Anterior cingulate cortex (tissue), 58 donors: Measurements from ENCODE around the gene MBNL2.
A peak's percentile ranks its signal among the peaks of the same experiment; 100 is the strongest.

Source experiments
- DNase-seq, 58 donors: peaks; one replicate each; lab custom pipeline; 2025; lab: John Stamatoyannopoulos, UW

The MBNL2 gene

GRCh38 chr13:97221989-97222700 lies at the start of gene MBNL2:
Gene MBNL2, plus strand, starts transcription at chr13:97222333. Its CDS starts 53,903 bp downstream, at chr13:97276236.
- DNase-seq: peak; percentile 55 to 99 (median 94)

DNA sequence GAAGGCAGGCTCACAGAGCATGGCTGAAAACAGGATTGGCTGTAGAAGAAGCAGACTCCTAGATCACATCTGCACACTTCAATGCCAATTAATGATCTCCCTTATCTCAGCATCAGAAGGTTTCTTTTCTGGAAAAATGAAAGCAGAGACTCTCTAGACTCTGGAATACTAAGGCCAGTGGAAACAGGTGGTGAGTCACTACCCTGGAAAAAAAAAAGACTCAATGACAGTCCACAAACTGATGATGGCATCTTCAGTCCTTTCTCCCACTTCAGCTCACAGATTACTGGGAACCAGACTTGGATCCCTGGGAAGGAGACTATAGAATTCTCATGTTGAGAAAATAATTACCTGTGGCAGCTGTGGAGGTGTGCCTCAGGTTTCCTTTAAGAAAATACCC lies 47.5 kb upstream of the MBNL2 start:
- DNase-seq: no peak

- no peak for DNase-seq
Measured at GRCh38 chr13:97175041-97175440, 47.1 kb upstream of the MBNL2 start.

GRCh38 chr13:97179501-97179900 lies 42.6 kb upstream of the MBNL2 start:
- DNase-seq: no peak

- DNase-seq: no peak
Measured at GRCh38 chr13:97182111-97182890, 39.8 kb upstream of the MBNL2 start.

DNA sequence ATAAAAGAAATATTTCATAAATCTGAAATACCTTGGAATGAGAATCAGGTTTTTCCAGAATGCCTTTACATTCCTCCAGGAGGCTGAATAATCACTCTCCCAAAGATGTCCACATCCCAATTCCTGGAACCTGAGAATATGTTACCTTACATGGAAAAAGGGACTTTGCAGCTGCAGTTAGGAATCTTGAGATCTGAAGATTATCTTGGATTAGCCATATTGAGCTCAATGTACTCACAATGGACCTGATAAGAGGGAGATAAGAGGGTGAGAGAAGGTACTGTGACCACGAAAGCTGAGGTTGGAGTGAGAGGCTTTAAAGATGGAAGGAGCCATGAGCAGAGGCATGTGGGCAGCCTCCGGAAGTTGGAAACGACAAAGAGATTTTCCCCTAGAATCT lies 36.8 kb upstream of the MBNL2 start:
- DNase-seq: no peak

DNA sequence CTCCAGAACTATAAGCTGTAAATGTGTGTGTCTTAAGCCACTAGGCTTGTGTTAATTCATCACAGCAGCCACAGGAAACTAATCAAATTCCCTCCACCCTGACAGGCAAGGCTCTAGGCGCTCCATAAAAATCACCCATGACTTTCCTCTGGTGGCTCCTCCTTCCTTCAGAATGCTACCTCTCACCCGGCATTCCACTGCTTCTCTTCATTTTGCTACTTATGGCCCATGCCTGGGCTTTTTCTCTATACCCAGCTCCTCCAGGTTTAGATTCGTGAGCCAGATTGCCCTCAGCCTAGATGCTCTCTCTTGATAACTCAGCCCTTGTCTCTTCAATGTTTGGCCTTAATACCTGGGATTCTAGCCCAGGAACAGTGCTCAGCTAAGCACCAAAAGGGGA lies 36.4 kb upstream of the MBNL2 start:
- no peak for DNase-seq

- DNase-seq: no peak
Measured at GRCh38 chr13:97188207-97188606, 33.9 kb upstream of the MBNL2 start.

DNA sequence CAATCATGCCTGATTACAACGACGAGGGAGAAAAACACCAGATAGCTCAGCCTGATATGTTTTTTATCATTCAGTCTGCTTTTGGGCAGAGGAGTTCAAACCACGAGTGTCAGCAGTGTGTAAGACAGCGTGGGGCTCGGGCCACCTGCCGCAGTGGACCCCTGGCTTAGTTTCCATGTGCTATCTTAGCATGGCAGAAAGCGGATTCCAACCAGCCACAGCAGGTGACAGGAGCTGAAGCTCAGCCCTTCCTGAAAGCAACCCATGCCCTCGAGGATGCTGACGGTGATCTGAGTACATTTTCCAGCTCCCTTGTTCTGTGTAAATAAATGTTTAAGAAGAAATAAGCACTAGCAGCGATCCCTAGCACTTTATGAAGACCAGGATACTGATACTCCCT lies 32.2 kb upstream of the MBNL2 start:
- DNase-seq: no peak

GRCh38 chr13:97191142-97191541 lies 31.0 kb upstream of the MBNL2 start:
- peak in 14 of 58 donors; percentile 2 to 37 (median 14) for DNase-seq

DNA sequence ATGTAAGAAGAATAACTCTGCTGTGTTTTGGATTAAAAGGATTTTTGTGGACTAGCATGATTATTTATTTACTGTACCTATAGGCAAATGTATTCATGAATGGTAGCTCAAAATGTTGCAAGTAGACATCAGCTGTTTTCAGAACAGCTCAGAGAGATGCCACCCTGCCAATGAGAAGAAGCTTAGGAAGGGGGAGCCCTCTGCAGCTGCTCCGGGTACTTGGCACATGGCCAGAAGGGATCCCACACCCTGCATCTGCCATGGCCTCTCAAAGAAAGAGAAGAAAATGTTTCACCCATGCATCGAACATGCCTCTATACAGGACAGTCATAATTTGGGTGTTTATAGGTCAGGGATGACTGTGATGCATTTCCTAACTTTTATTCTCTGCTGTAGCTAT lies 30.5 kb upstream of the MBNL2 start:
- DNase-seq: peak in 37 of 58 donors; percentile 3 to 66 (median 25)

GRCh38 chr13:97192166-97192565 lies 30.0 kb upstream of the MBNL2 start:
- no peak for DNase-seq

DNA sequence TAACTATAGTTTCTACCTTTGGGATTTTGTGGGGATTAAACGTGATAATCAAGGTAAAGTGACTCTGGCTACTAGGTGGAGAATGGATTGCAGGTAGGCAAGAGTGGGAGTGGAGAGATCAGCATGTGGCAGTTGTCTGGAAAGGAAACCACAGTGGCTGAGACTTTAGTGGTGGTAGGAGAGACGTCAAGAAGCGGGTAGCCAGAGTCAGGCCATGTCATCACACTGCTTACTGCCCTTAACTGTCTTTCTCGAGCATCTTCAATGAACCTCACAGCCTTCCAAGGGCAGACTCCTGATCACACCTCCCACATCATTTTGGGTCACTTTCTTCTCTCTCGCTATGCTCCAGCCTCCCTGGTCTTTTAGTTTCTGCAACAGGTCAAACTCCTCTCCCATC lies 28.6 kb upstream of the MBNL2 start:
- no peak for DNase-seq

- no peak for DNase-seq
Measured at GRCh38 chr13:97194479-97194878, 27.7 kb upstream of the MBNL2 start.

DNA sequence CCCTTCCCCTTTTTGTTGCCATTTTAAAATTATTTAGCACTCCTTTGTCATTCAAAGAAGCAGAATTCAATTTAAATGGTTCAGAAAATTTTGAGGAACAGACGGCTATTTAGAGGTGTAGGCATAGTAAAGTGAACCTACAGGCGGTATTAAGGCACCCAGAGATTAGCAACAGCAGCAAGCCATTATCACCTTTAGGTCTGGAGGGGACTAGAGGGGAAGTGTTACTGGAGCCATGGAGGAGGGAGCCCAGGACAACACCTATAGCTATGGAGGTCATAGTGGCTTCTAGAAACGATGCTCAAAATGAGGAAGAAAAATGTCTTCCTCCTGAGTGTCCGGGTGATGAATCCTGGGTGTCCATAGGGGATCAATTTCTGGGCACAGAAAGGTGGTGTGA lies 25.8 kb upstream of the MBNL2 start:
- DNase-seq: no peak

- no peak for DNase-seq
Measured at GRCh38 chr13:97198753-97199152, 23.4 kb upstream of the MBNL2 start.

DNA sequence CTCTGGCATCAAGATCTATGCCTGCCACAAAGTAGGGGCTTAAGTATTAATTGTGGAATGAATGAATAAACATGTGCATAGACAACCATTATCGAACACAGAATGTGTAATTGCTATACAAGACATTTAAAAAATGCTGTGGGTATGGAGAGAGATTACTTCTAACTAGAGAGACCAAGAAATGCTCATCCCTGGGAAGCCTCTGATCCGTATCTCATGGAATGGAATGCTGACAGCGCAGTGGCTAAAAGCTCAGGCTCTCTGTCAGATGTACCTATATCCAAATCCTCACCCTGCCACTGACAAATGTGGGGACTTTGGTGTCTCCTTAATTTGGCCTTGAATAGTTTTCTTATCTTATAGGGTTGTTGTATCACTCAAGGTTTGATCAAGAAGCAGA lies 22.7 kb upstream of the MBNL2 start:
- DNase-seq: no peak

- DNase-seq: no peak
Measured at GRCh38 chr13:97200081-97200942, 21.8 kb upstream of the MBNL2 start.

DNA sequence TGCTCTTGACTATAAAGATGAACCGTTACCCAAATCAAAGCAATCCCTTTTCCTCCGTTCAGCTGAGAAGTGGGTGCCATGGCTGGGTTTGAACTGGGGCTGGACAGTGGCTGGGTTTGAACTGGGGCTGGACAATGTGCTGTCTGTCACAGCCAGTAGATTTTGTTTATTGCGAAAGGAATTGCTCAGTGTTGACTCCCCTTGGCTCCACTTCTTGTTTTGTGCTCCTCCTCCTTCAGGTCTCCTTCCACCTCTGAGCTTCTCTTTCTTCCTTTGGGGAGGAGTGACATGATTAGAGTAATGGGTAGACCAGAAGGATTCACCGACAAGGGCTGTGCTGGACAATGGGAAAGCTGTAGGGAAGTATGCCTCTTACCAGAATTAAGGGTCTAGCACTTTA lies 19.4 kb upstream of the MBNL2 start:
- DNase-seq: no peak

DNA sequence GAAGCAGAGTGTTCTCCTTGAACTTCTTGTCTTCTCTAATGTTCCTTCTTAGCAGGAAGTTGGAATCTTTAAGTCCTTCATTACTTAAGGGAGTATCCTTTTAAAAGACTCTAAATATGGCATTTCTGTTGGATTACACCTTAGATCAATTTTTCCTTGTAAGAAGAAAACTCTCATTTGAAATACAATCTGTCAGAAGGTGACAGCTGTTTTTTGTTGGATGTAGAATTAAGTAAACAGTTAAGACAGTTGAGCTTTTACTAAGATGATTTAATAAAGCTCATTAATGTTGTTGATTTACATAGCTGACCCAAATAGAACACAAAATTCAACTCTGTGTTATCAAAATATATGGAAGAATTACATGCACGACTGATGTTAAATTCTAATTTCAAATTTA lies 16.7 kb upstream of the MBNL2 start:
- DNase-seq: no peak

DNA sequence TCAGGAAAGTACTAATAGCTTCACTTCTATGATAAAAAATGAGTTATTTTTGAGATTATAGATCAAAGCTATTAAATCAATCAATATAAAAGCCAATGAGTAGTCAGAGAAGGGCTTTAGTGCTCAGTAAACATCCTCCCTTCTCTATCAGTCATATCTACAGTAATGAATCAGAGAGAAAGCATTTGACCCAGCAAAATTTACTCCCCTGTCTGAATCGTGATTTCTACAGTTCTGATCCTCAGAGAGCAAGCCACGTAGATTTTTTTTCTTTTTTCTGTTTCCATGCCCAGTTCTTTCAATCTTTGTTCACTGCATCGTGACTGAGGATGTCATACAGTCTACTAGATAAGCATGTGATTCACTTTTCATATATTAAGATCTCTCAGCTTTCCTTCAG lies 16.2 kb upstream of the MBNL2 start:
- DNase-seq: no peak
